Measurements from ENCODE around the gene P2RX6.

DNA sequence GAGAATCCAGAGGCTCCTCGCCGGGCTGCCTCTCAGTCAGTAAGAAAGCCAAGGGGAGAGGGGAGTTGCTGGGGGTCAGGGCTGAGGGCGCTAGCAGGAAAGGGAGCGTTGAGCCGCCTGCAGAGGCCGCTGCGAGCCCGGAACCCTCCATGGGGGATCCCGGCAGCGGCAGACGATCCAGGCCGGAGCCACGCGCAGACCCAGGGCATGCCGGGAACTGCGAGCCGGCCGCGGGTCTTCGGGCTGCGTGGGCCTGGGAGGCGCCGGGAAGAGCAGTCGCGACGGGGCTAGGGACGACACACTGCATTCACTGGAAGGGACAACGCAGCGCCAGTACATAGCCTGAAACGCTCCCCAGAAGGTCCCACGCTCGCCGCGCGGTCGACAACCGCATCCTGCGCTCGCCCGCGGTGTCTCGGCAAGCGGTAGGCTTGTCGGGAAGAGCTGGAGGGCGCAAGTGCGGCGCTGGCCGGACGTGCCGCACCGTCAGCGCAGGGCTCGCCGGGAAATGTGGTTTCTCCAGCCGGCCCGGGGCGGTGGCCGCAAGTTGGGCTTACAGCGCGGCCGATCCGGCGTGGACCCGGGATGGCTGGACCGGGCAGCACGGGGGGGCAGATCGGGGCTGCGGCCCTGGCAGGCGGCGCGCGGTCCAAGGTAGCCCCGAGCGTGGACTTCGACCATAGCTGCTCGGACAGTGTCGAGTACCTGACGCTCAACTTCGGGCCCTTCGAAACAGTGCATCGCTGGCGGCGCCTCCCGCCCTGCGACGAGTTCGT is 33.0 kb upstream of the P2RX6 start, which contains the start of gene LZTR1:
- TF ChIP-seq, protein P1, sequence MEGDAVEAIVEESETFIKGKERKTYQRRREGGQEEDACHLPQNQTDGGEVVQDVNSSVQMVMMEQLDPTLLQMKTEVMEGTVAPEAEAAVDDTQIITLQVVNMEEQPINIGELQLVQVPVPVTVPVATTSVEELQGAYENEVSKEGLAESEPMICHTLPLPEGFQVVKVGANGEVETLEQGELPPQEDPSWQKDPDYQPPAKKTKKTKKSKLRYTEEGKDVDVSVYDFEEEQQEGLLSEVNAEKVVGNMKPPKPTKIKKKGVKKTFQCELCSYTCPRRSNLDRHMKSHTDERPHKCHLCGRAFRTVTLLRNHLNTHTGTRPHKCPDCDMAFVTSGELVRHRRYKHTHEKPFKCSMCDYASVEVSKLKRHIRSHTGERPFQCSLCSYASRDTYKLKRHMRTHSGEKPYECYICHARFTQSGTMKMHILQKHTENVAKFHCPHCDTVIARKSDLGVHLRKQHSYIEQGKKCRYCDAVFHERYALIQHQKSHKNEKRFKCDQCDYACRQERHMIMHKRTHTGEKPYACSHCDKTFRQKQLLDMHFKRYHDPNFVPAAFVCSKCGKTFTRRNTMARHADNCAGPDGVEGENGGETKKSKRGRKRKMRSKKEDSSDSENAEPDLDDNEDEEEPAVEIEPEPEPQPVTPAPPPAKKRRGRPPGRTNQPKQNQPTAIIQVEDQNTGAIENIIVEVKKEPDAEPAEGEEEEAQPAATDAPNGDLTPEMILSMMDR (IDR thresholded peaks at IDR 0.05; ENCODE audit: low read depth, low read length, missing input control), result peak; percentile 37
- peak; percentile 15 to 67 for TF ChIP-seq RAD21 (IDR thresholded peaks at IDR 0.05)
- TF ChIP-seq, protein P2, sequence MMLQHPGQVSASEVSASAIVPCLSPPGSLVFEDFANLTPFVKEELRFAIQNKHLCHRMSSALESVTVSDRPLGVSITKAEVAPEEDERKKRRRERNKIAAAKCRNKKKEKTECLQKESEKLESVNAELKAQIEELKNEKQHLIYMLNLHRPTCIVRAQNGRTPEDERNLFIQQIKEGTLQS (IDR thresholded peaks at IDR 0.05), result no peak
